NCI-H128 (cell line): ENCODE measurements around the gene VPS39.
"Not testable (repeated sequence)": the region's sequence is repeated elsewhere in the genome, so short reads cannot be mapped to it uniquely, and the experiment has no call there.

ENCODE experiments used
- DNase-seq: peaks from one replicate; lab custom pipeline; 2025; ENCODE audit not compliant: unreplicated experiment; lab: John Stamatoyannopoulos, UW

Gene VPS39, protein sequence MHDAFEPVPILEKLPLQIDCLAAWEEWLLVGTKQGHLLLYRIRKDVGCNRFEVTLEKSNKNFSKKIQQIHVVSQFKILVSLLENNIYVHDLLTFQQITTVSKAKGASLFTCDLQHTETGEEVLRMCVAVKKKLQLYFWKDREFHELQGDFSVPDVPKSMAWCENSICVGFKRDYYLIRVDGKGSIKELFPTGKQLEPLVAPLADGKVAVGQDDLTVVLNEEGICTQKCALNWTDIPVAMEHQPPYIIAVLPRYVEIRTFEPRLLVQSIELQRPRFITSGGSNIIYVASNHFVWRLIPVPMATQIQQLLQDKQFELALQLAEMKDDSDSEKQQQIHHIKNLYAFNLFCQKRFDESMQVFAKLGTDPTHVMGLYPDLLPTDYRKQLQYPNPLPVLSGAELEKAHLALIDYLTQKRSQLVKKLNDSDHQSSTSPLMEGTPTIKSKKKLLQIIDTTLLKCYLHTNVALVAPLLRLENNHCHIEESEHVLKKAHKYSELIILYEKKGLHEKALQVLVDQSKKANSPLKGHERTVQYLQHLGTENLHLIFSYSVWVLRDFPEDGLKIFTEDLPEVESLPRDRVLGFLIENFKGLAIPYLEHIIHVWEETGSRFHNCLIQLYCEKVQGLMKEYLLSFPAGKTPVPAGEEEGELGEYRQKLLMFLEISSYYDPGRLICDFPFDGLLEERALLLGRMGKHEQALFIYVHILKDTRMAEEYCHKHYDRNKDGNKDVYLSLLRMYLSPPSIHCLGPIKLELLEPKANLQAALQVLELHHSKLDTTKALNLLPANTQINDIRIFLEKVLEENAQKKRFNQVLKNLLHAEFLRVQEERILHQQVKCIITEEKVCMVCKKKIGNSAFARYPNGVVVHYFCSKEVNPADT

DNA sequence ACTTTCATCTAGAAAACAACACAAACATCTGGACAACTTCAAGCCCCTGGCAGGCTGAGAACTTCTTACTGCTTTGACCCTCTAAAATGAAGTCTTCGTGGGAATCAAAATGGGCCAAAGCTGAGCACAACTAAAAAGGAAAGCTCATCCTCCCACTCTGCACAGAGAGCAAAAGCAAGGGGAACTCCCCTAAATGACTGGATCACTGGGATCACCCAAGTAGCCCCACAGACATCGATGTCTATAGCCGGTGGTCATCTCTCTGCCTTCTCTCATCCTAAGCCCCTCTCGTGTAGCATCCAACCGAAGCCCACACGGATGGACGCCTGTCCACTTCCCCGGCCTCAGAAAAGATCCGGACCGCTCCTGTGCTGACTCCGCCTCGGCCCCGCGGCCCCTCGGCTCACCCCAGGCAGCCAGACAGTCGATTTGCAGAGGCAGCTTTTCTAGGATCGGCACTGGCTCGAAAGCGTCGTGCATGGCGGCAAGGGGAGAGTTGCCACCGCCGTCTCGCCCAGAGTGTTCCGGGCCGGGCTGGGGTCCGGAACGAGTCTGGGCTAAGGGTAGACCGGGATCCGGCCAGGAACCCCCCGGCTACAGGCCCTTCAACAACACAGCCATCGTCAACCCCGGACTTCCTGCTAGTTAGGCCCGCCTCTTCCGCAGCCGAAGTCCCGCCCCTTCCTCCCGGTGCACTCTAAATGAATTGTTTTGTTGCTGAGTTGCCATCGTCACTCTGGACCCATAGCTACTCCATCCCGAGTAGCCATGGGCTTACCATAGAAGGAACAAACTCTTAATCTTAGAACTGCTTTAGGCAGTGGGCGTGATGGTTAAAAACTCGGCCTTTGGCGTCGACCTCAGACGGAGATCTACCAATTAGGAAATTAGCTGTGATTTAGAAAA is at the start of gene VPS39:
TSS of gene VPS39 (minus strand) at position 631 of the 906 bp plus-strand sequence. CDS start at position 480, 151 bp downstream.
- DNase-seq = peak; percentile 28

DNA sequence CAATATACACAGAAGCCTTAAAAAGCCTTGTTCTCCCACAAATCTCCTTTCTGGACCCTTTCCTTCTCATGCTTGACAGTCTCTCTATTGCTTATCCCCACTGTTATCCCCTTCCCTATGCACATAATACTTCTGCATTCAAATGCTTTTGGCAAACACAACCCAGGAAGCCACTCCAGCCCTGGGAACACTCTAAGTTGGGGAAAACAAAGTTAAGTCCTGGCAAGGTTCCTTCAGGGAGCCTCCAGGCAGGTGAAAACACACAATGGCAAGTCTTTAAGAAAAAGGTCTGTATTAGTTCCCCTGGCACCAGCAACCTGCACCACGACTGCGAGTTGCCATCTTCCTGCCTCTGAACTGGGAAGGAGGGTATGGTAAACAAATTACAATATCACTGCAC is 45.2 kb upstream of the VPS39 start:
- no peak for DNase-seq

DNA sequence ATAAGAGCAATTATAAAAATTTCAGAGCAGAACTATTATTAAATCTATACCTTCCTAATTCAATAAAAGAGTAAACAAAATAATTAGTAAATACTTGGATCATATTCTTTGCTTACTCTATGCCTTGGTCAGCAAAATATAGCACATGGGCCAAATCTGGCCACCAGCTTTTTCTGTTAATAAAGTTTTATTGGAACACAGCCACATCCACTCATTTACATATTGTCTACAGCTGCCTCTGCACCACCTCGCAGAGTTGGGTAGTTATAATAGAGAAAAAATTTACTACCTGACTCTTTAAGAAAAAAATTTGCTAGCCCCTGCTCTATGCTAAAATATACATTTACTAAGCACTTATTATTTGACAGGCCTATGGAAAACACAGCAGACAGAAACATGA is 32.7 kb upstream of the VPS39 start:
- DNase-seq = no peak

DNA sequence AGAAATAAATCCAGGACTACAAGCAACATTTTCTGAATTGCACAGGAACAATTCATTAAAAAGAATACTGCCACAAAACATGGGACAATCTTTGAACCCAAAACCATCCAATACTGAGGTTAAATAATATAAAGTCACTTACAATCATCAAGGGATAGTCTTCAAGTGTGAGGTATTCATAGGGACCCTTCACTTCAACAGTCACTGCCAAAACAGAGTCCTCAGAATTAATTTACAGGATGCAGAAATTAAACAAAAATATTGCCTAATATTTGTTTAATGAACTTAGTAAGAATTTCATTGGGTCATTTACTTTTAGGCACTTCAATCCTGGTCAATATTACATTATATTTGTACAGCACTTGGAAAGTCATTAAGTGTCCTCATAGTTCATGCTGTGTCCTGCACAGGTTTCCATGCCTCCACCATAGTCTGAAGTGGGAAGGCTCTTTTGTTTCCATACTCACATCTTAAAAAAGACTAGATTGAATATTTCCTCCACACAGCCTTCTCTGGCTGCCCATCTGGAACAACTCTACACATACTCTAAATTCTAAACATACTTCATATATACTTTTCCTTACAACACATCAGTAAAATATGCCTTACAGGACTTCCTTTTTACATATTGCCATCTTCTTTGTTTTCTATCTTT is 31.6 kb upstream of the VPS39 start:
- DNase-seq = no peak

DNA sequence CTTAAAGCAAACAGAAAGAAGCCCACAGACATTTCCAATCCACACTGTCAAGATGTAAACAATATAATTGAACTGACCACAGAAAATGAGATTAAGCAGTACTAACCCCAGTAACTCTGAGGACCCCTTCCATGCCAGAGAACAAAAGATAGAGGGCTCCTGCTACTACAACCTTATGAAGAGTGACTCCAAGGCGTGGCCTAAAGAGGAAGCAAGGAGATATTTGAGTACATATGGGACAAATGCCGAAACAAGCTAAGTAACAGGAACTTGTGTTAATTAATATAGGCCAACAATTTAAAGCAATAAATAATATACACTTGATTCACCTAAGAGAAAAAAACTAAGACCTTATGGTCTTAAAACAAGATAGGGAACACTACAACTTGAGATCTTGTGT is 25.0 kb upstream of the VPS39 start:
- DNase-seq = no peak

DNA sequence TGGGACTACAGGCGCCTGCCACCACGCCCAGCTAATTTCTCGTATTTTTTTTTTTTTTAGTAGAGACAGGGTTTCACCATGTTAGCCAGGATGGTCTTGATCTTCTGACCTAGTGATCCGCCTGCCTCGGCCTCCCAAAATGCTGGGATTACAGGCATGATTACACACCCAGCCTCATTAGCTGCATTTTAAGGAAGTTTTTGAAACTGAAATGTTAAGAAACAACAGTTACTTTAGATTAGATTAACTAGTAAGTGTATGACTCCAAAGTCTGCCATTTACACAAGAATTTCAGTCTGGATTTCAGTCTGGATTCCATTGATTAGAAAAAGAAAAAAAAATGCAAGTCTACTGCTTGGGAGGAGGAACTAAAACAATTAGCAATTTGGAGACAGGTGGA is 24.5 kb upstream of the VPS39 start:
- no peak for DNase-seq

DNA sequence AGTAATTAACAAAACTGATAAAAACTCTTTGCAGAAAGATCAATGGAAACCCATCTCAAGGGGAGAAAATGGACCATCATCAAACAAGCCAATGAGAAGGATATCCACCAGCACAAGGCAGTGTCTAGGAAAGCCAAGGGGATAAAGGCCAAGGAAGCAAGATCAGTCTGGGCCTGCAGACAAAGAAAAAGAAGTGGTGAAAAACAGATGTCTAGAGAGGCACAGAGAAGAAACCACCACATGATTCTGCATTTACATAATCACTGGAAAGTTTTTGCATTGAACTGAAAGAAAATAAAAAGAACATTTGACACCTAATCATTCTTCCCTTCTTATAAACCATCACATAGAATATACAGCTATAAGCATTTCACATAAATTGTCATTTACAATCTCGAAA is 23.0 kb upstream of the VPS39 start:
- DNase-seq = no peak

DNA sequence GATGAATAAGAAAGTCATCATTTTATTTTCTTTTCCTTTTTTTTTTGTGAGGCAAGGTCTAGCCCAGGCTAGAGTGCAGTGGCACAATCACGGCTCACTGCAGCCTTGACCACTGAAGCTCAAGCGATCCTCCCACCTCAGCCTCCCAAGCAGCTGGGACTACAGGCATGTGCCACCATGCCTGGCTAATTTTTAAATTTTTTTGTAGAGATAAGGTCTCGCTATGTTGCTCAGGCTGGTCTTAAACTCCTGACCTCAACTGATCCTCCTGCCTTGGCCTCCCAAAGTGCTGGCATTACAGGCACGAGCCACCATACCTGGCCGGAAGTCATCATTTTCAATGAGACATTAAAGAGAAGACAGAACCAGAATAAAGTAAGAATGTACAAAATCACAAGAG is 20.9 kb upstream of the VPS39 start:
- not testable (repeated sequence) for DNase-seq

DNA sequence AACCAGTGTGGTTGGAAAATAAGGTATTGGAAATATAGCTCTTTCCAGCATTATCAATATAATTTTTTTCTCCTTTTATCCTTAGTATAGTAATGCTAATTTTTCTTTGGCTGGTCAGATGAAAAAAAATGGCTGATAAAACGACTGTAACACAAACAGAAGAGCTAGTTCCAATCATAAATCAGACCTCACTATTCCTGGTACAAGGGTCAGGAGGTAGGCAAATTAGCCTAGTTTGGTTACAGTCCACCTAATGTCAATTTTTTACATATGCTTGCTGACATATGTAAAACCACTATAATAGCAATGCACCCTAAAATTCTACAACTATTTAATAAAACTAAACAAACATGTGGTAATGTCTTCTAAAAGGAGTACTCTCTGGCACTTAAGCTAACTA is 19.9 kb upstream of the VPS39 start:
- no peak for DNase-seq

DNA sequence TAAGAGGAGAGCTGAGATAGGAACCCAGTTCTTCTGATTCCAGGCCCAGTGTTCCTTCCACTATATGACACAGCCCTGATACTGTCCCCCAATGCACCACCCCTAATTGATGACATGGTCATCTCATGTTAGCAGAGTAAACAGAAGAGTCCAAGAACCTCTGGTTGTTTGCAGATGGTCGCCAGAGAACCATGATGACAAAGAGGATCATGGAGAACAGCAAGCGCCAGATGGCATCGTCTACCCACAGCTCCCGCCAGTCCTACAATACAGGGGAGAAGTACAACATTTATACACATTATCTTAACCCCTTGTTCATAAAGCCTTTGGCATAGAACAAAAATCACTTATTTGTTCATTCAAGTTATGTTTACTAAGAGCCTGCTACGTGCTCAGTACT is 18.5 kb upstream of the VPS39 start:
- DNase-seq = no peak

DNA sequence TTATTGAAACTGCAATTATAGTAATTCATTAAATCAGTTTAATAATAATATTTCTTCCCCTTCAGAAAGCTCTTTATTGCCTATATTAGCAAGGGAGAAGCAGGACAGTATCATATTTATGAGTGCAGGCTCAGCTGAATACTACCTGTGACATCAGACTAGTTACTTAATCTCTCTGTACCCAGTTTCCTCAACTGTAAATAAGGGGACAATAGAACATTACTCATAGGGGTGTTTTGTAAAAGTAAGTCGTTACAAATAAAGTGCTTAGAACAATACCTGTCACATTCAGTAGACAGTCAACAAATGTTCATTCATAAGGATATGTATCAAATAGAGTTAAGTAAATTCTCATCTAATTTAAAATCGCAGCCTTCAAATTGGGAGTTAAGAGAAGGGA is 12.1 kb upstream of the VPS39 start:
- no peak for DNase-seq

DNA sequence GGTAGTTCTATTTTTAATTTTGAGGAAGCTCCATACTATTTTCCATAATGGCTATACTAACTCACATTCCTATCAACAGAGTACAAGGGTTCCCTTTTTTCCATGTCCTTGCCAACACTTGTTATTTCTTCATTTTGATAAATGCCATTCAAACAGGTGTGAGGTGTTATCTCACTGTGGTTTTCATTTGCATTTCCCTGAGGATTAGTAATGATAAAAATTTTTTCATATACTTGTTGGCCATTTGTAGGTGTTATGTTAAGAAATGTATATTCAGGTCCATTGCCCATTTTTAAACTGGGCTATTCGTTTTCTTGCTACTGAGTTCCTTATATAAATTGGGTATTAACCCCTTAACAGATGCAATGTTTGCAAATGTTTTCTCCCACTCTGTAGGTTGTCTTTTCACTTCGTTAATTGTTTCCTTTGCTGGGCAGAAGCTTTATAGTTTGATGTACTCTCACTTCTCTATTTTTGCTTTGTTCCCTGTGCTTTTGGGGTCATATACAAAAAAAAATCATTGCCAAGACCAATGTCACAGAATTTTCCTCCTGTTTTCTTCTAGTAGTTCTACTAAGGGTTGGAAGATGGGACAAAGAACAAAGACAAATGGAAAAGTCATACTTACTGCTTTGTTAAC is 11.0 kb upstream of the VPS39 start:
- DNase-seq = no peak

DNA sequence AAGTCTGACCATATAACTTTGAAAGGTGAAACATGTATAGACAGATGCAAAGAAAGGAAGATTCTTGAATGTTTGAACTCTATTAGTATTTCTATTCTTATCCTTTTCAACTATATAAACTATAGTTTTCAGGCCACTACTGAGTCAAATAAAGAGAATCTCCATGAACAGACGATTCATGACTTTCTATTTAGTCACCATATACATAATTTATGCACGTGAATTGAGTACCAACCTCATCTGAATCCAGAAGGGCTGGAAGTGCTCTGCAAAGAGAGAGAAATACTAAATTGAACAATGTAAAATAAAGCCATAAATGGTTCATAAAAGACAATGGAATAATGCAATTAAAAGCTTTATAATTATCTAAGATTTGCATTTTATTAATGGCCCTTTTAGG is 9.5 kb upstream of the VPS39 start:
- no peak for DNase-seq

DNA sequence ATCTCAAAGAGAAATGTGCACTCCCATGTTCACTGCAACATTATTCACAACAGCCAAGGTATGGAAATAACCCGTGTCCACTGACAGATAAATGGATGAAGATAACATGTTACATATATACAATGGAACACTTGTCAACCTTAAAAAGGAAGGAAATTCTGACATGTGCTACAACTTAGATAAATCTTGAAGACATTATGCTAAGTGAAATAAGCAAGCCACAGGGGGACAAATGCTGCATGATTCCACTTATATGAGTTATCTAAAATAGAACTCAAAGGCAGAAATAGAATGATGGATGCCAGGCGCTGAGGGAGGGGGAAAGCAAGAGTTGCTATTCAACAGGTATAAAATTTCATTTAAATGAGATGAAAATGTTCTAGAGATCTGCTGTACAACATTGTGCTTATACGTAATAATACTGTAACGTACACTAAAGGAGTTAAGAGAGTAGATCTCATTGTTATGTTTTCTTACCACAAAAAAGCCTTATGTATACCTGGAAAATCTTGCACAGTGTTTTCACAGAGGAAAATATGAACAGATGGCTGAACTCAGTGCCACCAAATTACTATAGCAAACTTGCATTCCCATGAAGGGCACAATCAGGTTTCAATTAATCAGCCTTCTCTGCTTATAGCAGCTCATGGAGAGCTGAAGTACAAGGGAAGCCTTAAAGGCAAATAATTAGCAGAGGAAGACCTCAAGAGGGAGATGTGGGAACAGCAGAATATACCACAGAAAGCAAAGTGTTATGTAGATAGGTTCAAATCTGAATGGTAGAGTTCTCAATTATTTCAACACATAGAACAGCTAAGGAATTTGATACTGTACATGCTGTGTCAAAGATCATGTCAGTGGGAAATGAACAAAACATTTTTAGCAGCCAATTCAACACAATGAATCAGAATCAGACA is 8.1 kb upstream of the VPS39 start:
- no peak for DNase-seq

DNA sequence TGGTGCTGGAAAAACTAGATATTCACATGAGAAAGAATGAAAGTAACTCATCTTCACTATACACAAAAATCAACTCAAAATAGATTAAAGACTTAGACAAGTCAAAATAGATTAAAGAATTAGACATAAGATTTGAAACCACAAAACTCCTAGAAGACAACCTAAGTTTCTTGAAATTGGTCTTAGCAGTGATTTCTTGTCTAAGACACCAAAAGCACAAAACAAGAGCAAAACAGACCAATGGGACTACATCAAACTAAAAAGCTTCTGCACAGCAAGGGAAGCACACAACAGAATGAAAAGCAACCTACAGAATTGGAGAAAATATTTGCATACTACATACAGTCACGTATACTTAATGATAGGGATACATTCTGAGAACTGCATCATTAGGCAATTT is 6.5 kb upstream of the VPS39 start:
- no peak for DNase-seq

DNA sequence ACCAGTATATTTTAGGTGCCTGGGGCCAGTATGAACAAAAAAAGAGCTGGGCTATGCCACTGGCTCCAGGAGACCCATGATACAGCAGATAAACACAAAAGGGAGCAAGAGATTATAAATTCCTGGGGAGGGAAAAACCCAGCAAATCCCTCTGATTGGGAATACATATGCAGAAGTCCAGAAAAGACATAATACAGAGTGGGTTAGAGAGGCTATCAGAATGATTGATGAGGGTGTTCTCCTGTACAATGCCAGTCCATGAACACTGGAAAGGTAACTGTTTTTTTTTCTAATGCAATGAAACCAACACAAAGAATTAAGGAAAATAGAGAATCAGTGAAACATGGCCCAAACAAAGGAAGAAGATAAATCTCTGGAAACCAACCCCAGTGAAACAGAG is 5.4 kb upstream of the VPS39 start:
- no peak for DNase-seq

DNA sequence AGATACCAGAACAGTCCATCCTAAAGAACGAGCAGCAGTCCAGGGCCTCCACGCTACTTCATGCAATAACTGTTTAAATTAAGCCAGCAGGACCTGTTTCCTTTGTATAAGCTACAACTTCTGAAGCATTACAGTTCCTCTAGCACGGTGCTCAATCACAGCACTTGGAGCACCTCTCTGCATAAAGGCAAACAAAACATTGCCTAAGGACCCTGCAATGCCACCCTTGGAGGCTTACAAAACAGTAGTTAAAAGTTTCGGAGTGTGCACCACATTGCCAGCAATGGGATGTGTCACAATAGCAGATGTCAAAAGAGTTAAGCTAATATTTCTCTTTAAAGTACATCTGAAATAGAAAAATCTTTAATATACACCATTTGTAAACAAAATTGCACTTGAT is 2.6 kb upstream of the VPS39 start:
- no peak for DNase-seq

DNA sequence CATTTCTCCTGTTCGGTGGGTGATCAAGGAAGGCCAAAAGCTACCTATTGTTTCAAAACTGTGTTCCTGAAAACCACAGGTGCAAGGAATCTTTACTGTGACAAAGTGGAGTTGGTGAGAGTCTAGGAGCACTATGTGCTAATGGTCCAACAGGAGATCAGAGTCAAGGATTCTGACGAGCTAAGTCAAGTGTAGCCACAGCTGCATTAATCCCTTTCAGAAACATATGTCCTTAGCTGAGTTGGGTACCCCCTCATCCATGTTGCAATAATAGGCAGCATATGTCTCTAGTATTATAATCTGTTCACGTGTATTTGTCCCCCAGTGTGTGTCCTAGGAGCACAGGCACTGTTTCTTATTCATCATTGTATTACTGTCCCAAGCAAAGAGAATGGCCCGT is 1.7 kb downstream of the VPS39 start:
- no peak for DNase-seq

DNA sequence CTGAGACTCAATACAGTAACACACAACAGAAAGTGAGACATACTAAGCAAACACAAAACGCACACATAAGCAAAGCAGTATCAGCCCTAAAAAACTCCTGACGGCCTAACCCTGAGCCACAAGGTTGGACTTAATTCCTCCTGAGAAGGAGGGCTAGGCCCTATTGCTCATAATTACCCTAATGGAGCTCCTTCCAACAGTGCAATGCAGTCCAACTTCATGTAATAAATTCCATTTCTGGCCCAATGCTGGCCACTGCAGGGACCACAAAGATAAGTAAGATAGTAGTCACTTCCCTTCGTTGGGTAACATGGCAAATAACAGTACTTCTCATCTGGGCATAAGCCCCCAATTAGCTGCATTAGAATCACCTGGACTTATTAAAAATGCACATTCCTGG is 4.2 kb downstream of the VPS39 start:
- no peak for DNase-seq
